Ovary (tissue), 3 donors: ENCODE results near the gene POLR3C.

ENCODE experiments used
- EP300 ChIP-seq: sonication (generic); formaldehyde crosslinking; IDR thresholded peaks from one replicate; pipeline ENCODE4 v1.6.1; 2017; ENCODE audit warnings: antibody characterized with exemption
- POLR2A ChIP-seq: fragments of 450-650 bp; IDR thresholded peaks from one replicate; pipeline ENCODE4 v1.6.1; 2017; ENCODE audit warnings: antibody characterized with exemption, mild to moderate bottlenecking, moderate library complexity
- TF ChIP-seq, protein P1 (sequence below), 3 donors: fragments of 450-650 bp in 2 of 3; fragments of 200-600 bp in 1 of 3; IDR thresholded peaks; one replicate each; pipeline versions ENCODE4 v1.5.1 to v1.8.0; 2016 to 2022; ENCODE audit warnings: antibody characterized with exemption in 3 of 3, mild to moderate bottlenecking in 1 of 3
- donor health status: DM: no; HTN: no; CAD: no.

DNA sequence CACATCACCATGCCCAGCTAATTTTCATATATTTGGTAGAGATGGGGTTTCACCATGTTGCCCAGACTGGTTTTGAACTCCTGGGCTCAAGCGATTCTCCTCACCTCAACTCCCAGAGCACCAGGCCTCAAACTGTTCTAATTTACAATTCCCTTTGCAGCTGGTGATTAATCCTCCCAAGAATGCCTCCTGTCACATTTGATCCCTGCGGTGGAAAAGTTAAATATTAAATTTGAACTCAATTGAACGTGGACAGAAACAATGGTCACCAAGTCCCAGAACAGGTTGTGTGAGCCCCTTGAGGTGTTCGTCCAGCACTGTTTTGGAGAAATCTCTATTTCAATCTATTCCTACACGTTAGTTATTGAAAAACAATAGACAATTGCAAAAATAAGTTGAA is 63.6 kb downstream of the POLR3C start:
- TF ChIP-seq, protein P1, sequence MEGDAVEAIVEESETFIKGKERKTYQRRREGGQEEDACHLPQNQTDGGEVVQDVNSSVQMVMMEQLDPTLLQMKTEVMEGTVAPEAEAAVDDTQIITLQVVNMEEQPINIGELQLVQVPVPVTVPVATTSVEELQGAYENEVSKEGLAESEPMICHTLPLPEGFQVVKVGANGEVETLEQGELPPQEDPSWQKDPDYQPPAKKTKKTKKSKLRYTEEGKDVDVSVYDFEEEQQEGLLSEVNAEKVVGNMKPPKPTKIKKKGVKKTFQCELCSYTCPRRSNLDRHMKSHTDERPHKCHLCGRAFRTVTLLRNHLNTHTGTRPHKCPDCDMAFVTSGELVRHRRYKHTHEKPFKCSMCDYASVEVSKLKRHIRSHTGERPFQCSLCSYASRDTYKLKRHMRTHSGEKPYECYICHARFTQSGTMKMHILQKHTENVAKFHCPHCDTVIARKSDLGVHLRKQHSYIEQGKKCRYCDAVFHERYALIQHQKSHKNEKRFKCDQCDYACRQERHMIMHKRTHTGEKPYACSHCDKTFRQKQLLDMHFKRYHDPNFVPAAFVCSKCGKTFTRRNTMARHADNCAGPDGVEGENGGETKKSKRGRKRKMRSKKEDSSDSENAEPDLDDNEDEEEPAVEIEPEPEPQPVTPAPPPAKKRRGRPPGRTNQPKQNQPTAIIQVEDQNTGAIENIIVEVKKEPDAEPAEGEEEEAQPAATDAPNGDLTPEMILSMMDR (IDR thresholded peaks at IDR 0.05) = no peak
- TF ChIP-seq POLR2A = no peak
- no peak for TF ChIP-seq EP300
